ENCODE results near the gene LCP2.

DNA sequence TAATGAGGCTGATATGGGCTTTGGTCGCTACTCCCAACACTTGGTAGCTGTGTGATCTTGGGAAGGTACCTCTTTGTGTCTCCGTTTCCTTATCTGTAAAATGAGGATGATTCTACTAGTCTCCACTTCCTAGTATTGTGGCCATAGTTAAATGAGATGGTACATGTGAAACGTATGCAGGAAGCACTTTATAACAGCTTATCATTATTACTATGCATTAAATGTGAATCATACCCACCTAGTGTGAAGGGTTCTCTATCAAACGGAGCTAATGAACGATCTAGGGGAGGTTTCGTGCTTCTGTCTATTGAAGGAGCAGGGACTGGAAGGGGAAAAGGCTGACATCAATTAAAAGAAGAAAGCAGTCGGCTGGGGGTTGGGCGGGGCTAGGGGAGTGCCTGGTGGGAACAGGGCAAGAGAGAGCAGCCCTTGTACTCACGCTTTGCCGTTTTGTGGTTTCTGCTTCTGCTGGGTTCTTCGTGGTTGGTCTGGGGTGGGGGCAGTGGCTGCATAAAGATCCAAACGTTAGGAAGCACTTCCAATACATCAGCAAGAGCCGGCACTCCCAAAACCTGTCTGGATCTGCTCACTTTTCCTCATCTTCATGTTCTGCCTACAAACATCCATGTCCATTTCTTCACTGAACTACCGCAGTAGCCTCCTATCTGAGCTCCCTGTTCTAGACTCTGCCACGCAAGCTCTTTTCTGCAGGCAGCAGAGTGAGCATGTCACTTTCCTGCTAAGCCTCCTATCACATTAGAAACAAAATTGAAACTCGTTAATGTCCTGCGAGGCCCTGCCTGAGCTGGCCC, 30.8 kb downstream of the LCP2 start:
- TF ChIP-seq, protein P1, sequence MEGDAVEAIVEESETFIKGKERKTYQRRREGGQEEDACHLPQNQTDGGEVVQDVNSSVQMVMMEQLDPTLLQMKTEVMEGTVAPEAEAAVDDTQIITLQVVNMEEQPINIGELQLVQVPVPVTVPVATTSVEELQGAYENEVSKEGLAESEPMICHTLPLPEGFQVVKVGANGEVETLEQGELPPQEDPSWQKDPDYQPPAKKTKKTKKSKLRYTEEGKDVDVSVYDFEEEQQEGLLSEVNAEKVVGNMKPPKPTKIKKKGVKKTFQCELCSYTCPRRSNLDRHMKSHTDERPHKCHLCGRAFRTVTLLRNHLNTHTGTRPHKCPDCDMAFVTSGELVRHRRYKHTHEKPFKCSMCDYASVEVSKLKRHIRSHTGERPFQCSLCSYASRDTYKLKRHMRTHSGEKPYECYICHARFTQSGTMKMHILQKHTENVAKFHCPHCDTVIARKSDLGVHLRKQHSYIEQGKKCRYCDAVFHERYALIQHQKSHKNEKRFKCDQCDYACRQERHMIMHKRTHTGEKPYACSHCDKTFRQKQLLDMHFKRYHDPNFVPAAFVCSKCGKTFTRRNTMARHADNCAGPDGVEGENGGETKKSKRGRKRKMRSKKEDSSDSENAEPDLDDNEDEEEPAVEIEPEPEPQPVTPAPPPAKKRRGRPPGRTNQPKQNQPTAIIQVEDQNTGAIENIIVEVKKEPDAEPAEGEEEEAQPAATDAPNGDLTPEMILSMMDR (conservative IDR thresholded peaks at IDR 0.05 in 1 of 2, IDR thresholded peaks at IDR 0.05 in 1 of 2; ENCODE audit: low read depth in 1 of 2, low read length in 2 of 2): no peak
- TF ChIP-seq EZH2 (IDR thresholded peaks at IDR 0.05; ENCODE audit: low read length, missing control alignments): no peak

Measured in fibroblast of lung (primary cell).